Measurements from ENCODE around the gene TRIM74. TPM values are rescaled to one million over a fixed set of nuclear protein-coding genes. Genes with fewer than 3 reads are reported as not detected.
"Not testable (repeated sequence)": the region's sequence is repeated elsewhere in the genome, so short reads cannot be mapped to it uniquely, and the experiment has no call there.

TRIM74 gene
- total RNA-seq, 1 experiment from 2014 or later: 0.26 TPM

DNA sequence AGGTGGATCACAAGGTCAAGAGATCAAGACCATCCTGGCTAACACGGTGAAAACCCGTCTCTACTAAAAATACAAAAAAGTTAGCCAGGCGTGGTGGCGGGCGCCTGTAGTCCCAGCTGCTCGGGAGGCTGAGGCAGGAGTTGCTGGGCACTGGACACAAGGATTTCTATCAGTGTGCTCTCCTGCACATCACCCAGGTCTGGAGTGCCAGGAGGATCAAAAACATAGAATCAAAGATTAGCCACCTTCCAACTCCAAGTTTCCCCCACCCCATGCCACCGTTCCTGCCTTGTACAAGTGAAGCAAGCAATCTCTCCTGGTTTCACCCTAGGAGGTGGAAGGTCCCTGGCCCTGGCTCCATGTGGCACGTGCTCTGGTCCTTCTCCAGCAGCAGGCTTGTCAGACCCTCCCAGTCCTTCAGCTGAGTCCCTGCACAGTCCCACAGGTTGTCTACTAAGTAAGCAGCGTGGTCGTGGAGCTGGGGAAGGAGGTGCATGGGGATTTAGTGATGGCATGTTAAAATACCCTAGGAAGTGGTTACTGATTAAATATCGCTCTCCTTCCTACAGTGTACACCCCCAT is 28.7 kb upstream of the TRIM74 start:
- not testable (repeated sequence) for H3K4ac ChIP-seq (ENCODE audit: low read depth, low read length); H3K23me2 ChIP-seq (ENCODE audit: insufficient read length, low read depth, low read length, poor library complexity, severe bottlenecking); H3K36me3 Mint-ChIP-seq (ENCODE audit: insufficient read depth in 1 of 3, low read depth in 3 of 3); H4K5ac ChIP-seq (ENCODE audit: insufficient read length, low read depth, low read length); H3K23ac ChIP-seq (ENCODE audit: insufficient read length, low read depth, low read length); H3K9ac ChIP-seq (ENCODE audit: extremely low read depth, insufficient read length, low read length); H2BK15ac ChIP-seq (ENCODE audit: low read depth, low read length); H2AK5ac ChIP-seq (ENCODE audit: insufficient read length, low read length); H3K27ac ChIP-seq (ENCODE audit: insufficient read length, low read depth, low read length); H3K27ac Mint-ChIP-seq; H3K56ac ChIP-seq (ENCODE audit: insufficient read length, low read depth, low read length); H3K14ac ChIP-seq (ENCODE audit: insufficient read depth, low read length); H3K4me3 Mint-ChIP-seq; H3K79me2 ChIP-seq (ENCODE audit: insufficient read depth, low read length); H3K4me2 ChIP-seq (ENCODE audit: insufficient read depth, insufficient read length, low read length); H2BK20ac ChIP-seq (ENCODE audit: low read depth, low read length, poor library complexity, severe bottlenecking); H3K9me3 Mint-ChIP-seq; H2BK12ac ChIP-seq (ENCODE audit: insufficient read length, low read depth, low read length); H3K27me3 Mint-ChIP-seq (ENCODE audit: low read depth); H3K9me3 ChIP-seq (ENCODE audit: control insufficient read depth, low read depth, low read length); H3K18ac ChIP-seq (ENCODE audit: insufficient read length, low read depth, low read length); H3K4me1 Mint-ChIP-seq; H3K27me3 ChIP-seq (ENCODE audit: insufficient read depth, low read length); H3K79me1 ChIP-seq (ENCODE audit: insufficient read depth, low read depth, low read length, poor library complexity, severe bottlenecking); DNase-seq; H2AFZ ChIP-seq (ENCODE audit: low read length); H2BK5ac ChIP-seq (ENCODE audit: insufficient read length, low read length); H3T11ph ChIP-seq (ENCODE audit: low read length); H4K8ac ChIP-seq (replicated peaks; ENCODE audit: insufficient read length, low read depth, low read length); H3K4me1 ChIP-seq (ENCODE audit: insufficient read depth, low read length); H2BK120ac ChIP-seq (ENCODE audit: low read depth, low read length, poor library complexity, severe bottlenecking); H4K20me1 ChIP-seq (ENCODE audit: control insufficient read depth, insufficient read depth, insufficient read length); H4K91ac ChIP-seq (ENCODE audit: insufficient read length, low read depth, low read length)
- no CpG with 5 or more reads among the region's 11 CpGs for WGBS (ENCODE audit: extremely low coverage, insufficient read length, low lambda C conversion rate)

DNA sequence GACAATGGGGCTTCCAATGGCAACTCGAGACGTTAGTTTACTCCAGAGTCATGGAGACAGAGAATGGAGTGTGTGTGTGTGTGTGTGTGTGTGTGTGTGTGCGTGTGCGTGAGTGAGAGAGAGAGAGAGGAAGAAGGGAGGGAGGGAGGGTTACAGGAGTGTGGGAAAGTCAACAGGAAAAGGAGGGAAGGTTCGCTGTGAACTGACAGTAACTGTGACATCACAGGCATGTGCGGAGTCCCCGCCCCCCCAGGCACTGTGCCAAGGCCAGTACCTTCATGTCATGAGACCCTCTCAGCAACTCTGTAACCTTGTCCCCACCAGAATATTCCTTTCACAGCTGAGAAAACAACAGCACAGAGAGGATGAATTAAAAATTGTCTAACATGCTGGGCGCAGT is 28.2 kb upstream of the TRIM74 start:
- not testable (repeated sequence) for H3K36me3 Mint-ChIP-seq (ENCODE audit: insufficient read depth in 1 of 3, low read depth in 3 of 3); H4K91ac ChIP-seq (ENCODE audit: insufficient read length, low read depth, low read length); H3K9ac ChIP-seq (ENCODE audit: extremely low read depth, insufficient read length, low read length); H3K9me3 ChIP-seq (ENCODE audit: control insufficient read depth, low read depth, low read length); H4K5ac ChIP-seq (ENCODE audit: insufficient read length, low read depth, low read length); H3K27me3 ChIP-seq (ENCODE audit: insufficient read depth, low read length); H3K79me1 ChIP-seq (ENCODE audit: insufficient read depth, low read depth, low read length, poor library complexity, severe bottlenecking); H2BK12ac ChIP-seq (ENCODE audit: insufficient read length, low read depth, low read length); H3K4me1 Mint-ChIP-seq; H2AFZ ChIP-seq (ENCODE audit: low read length); H3T11ph ChIP-seq (ENCODE audit: low read length); H3K56ac ChIP-seq (ENCODE audit: insufficient read length, low read depth, low read length); H3K4me3 Mint-ChIP-seq; H2AK5ac ChIP-seq (ENCODE audit: insufficient read length, low read length); H2BK15ac ChIP-seq (ENCODE audit: low read depth, low read length); H3K18ac ChIP-seq (ENCODE audit: insufficient read length, low read depth, low read length); H3K23ac ChIP-seq (ENCODE audit: insufficient read length, low read depth, low read length); H3K4ac ChIP-seq (ENCODE audit: low read depth, low read length); H3K23me2 ChIP-seq (ENCODE audit: insufficient read length, low read depth, low read length, poor library complexity, severe bottlenecking); DNase-seq; H3K9me3 Mint-ChIP-seq; H3K27ac ChIP-seq (ENCODE audit: insufficient read length, low read depth, low read length); H4K20me1 ChIP-seq (ENCODE audit: control insufficient read depth, insufficient read depth, insufficient read length); H3K27ac Mint-ChIP-seq; H4K8ac ChIP-seq (replicated peaks; ENCODE audit: insufficient read length, low read depth, low read length); H3K27me3 Mint-ChIP-seq (ENCODE audit: low read depth); H3K4me2 ChIP-seq (ENCODE audit: insufficient read depth, insufficient read length, low read length); H2BK5ac ChIP-seq (ENCODE audit: insufficient read length, low read length); H2BK20ac ChIP-seq (ENCODE audit: low read depth, low read length, poor library complexity, severe bottlenecking); H3K4me1 ChIP-seq (ENCODE audit: insufficient read depth, low read length); H2BK120ac ChIP-seq (ENCODE audit: low read depth, low read length, poor library complexity, severe bottlenecking); H3K79me2 ChIP-seq (ENCODE audit: insufficient read depth, low read length); H3K14ac ChIP-seq (ENCODE audit: insufficient read depth, low read length)
- no CpG with 5 or more reads among the region's 8 CpGs for WGBS (ENCODE audit: extremely low coverage, insufficient read length, low lambda C conversion rate)

Measured in H9 (cell line).